HepG2 (cell line): Measurements from ENCODE around the gene EIF2S2. TPM values are rescaled to one million over a fixed set of nuclear protein-coding genes. Genes with fewer than 3 reads are reported as not detected.
A peak's percentile ranks its signal among the peaks of the same experiment; 100 is the strongest.

Source experiments
- ATAD3A ChIP-seq: sonication (generic); formaldehyde crosslinking; IDR thresholded peaks from 2 replicates; pipeline ENCODE4 v1.4.0; 2020; ENCODE audit warnings: missing genetic modification reagents
- ATF2 ChIP-seq: sonication (generic); formaldehyde crosslinking; IDR thresholded peaks from 2 replicates; pipeline ENCODE4 v1.4.0; 2020; ENCODE audit warnings: missing genetic modification reagents
- CAMTA2 ChIP-seq: sonication (generic); formaldehyde crosslinking; IDR thresholded peaks from 2 replicates; pipeline ENCODE4 v1.4.0; 2020; ENCODE audit warnings: mild to moderate bottlenecking, missing genetic modification reagents, borderline replicate concordance
- HDAC2 ChIP-seq: sonication (generic); formaldehyde crosslinking; IDR thresholded peaks from 2 replicates; pipeline ENCODE4 v1.4.0; 2020; ENCODE audit warnings: missing genetic modification reagents
- ISX ChIP-seq: sonication (generic); formaldehyde crosslinking; conservative IDR thresholded peaks from 2 replicates; pipeline ENCODE4 v1.5.0; 2020; ENCODE audit warnings: missing genetic modification reagents
- KAT8 ChIP-seq: IDR thresholded peaks from 2 replicates; pipeline ENCODE4 v1.6.1; 2016; ENCODE audit warnings: missing genetic modification reagents, missing compliant biosample characterization
- MED1 ChIP-seq: sonication (generic); formaldehyde crosslinking; IDR thresholded peaks from 2 replicates; pipeline ENCODE4 v1.4.0; 2020; ENCODE audit warnings: missing genetic modification reagents
- MEF2D ChIP-seq: sonication (generic); formaldehyde crosslinking; IDR thresholded peaks from 2 replicates; pipeline ENCODE4 v1.5.1; 2020; ENCODE audit warnings: mild to moderate bottlenecking, missing genetic modification reagents
- NCOR1 ChIP-seq: fragments of 200-600 bp; sonication (generic); IDR thresholded peaks from 2 replicates; pipeline ENCODE4 v1.7.0; 2017; ENCODE audit warnings: antibody characterized with exemption, low read length, borderline replicate concordance
- NR1H2 ChIP-seq: sonication (generic); formaldehyde crosslinking; IDR thresholded peaks from 2 replicates; pipeline ENCODE4 v1.8.1; 2022; ENCODE audit warnings: low read depth, missing genetic modification reagents, borderline replicate concordance
- NRL ChIP-seq: sonication (generic); formaldehyde crosslinking; IDR thresholded peaks from 2 replicates; pipeline ENCODE4 v1.5.0; 2020; ENCODE audit warnings: missing genetic modification reagents, mild to moderate bottlenecking, moderate library complexity, borderline replicate concordance
- PCBP1 ChIP-seq: fragments of 200-400 bp; formaldehyde crosslinking; IDR thresholded peaks from 2 replicates; pipeline ENCODE4 v1.6.1; 2017; ENCODE audit warnings: mild to moderate bottlenecking, low read depth, low read length, borderline replicate concordance
- POLR2G ChIP-seq: fragments of 200-400 bp; formaldehyde crosslinking; IDR thresholded peaks from 2 replicates; pipeline ENCODE4 v1.6.1; 2018; ENCODE audit warnings: mild to moderate bottlenecking, low read depth, low read length, moderate library complexity
- SMAD1 ChIP-seq: sonication (generic); formaldehyde crosslinking; IDR thresholded peaks from 2 replicates; pipeline ENCODE4 v1.4.0; 2020; ENCODE audit warnings: missing genetic modification reagents, low read depth, mild to moderate bottlenecking, borderline replicate concordance
- SMAD3 ChIP-seq: sonication (generic); formaldehyde crosslinking; IDR thresholded peaks from 2 replicates; pipeline ENCODE4 v1.4.0; 2020; ENCODE audit warnings: missing genetic modification reagents
- ZFP90 ChIP-seq: sonication (generic); formaldehyde crosslinking; IDR thresholded peaks from 2 replicates; pipeline ENCODE4 v1.8.0; 2022; ENCODE audit warnings: missing genetic modification reagents, mild to moderate bottlenecking, inconsistent platforms, borderline replicate concordance
- ZFY ChIP-seq: sonication (generic); formaldehyde crosslinking; IDR thresholded peaks from 2 replicates; pipeline ENCODE4 v1.4.0; 2020; ENCODE audit warnings: missing genetic modification reagents
- ZNF3 ChIP-seq: IDR thresholded peaks from 2 replicates; pipeline ENCODE4 v1.7.0; 2017; ENCODE audit warnings: inconsistent platforms
- ZNF430 ChIP-seq: sonication (generic); formaldehyde crosslinking; IDR thresholded peaks from 2 replicates; pipeline ENCODE4 v1.9.0; 2021; ENCODE audit warnings: mild to moderate bottlenecking, missing genetic modification reagents
- ZNF562 ChIP-seq: sonication (generic); formaldehyde crosslinking; IDR thresholded peaks from 2 replicates; pipeline ENCODE4 v1.8.0; 2022; ENCODE audit warnings: missing genetic modification reagents, borderline replicate concordance
- ZNF660 ChIP-seq: sonication (generic); formaldehyde crosslinking; IDR thresholded peaks from 2 replicates; pipeline ENCODE4 v1.5.1; 2020; ENCODE audit warnings: mild to moderate bottlenecking, low read depth, missing genetic modification reagents, borderline replicate concordance
- polyA plus RNA-seq, 8 experiments: library from polyadenylated mRNA; depleted of rRNA in 3 of 8; stranded (reverse) in 7 of 8; unstranded in 1 of 8; fragments of >200 nt; fragmentation: Illumina TruSeq in 4 of 8; extraction: Trizol in 4 of 8; gene quantifications; 2 replicates each; pipeline versions ENCODE4 v1.2.1 to v1.2.3, GENCODE V29; 2011 to 2016; ENCODE audit warnings: low read depth in 4 of 8, missing spikeins in 1 of 8, mixed read lengths in 1 of 8; ENCODE audit not compliant: insufficient read depth in 1 of 8
- total RNA-seq, 5 experiments: library from RNA; depleted of rRNA; stranded (reverse); fragments of >200 nt; fragmentation: Illumina TruSeq; extraction: Trizol; gene quantifications; 2 replicates each; pipeline ENCODE4 v1.2.3, GENCODE V29; 2016; ENCODE audit warnings: low read depth in 1 of 5
- TF ChIP-seq, protein P1 (sequence below): sonication (generic); formaldehyde crosslinking; conservative IDR thresholded peaks from 2 replicates; pipeline ENCODE4 v1.4.0; 2020; ENCODE audit warnings: mild to moderate bottlenecking, missing genetic modification reagents, moderate library complexity
- TF ChIP-seq, protein P2 (sequence below): sonication (generic); formaldehyde crosslinking; IDR thresholded peaks from 2 replicates; pipeline ENCODE4 v1.8.1; 2023; ENCODE audit warnings: missing genetic modification reagents, inconsistent platforms, borderline replicate concordance
- TF ChIP-seq, protein P3 (sequence below): sonication (generic); formaldehyde crosslinking; conservative IDR thresholded peaks from 2 replicates; pipeline ENCODE4 v1.4.0; 2020; ENCODE audit warnings: missing genetic modification reagents

The EIF2S2 gene
- total and polyA plus RNA-seq, 2 of the 13 experiments (the other 11 are each of a cell fraction or from before 2014, with no cell fraction given) = 126 to 213 TPM

- TF ChIP-seq ZFY (CRISPR knock-in tag) (no peak), HDAC2 (CRISPR knock-in tag) (no peak), MED1 (CRISPR knock-in tag) (no peak), ZNF3 (CRISPR knock-in tag) (no peak), NRL (CRISPR knock-in tag) (no peak), ZNF562 (no peak), SMAD1 (no peak; the same call in 1 of the 2 replicates), ZNF660 (CRISPR knock-in tag) (no peak), NR1H2 (CRISPR knock-in tag) (no peak), POLR2G (no peak), ATAD3A (no peak), ZFP90 (CRISPR knock-in tag) (no peak), KAT8 (CRISPR knock-in tag) (no peak), PCBP1 (no peak), SMAD3 (CRISPR knock-in tag) (peak; percentile 64; the same call in 1 of the 2 replicates), ZNF430 (no peak), ISX (CRISPR knock-in tag) (no peak), ATF2 (no peak), NCOR1 (no peak), CAMTA2 (CRISPR knock-in tag) (no peak), MEF2D (CRISPR knock-in tag) (peak; percentile 66; the same call in 1 of the 2 replicates)
- TF ChIP-seq, protein P1, sequence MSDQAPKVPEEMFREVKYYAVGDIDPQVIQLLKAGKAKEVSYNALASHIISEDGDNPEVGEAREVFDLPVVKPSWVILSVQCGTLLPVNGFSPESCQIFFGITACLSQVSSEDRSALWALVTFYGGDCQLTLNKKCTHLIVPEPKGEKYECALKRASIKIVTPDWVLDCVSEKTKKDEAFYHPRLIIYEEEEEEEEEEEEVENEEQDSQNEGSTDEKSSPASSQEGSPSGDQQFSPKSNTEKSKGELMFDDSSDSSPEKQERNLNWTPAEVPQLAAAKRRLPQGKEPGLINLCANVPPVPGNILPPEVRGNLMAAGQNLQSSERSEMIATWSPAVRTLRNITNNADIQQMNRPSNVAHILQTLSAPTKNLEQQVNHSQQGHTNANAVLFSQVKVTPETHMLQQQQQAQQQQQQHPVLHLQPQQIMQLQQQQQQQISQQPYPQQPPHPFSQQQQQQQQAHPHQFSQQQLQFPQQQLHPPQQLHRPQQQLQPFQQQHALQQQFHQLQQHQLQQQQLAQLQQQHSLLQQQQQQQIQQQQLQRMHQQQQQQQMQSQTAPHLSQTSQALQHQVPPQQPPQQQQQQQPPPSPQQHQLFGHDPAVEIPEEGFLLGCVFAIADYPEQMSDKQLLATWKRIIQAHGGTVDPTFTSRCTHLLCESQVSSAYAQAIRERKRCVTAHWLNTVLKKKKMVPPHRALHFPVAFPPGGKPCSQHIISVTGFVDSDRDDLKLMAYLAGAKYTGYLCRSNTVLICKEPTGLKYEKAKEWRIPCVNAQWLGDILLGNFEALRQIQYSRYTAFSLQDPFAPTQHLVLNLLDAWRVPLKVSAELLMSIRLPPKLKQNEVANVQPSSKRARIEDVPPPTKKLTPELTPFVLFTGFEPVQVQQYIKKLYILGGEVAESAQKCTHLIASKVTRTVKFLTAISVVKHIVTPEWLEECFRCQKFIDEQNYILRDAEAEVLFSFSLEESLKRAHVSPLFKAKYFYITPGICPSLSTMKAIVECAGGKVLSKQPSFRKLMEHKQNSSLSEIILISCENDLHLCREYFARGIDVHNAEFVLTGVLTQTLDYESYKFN (CRISPR knock-in tag) = no peak
- TF ChIP-seq, protein P2, sequence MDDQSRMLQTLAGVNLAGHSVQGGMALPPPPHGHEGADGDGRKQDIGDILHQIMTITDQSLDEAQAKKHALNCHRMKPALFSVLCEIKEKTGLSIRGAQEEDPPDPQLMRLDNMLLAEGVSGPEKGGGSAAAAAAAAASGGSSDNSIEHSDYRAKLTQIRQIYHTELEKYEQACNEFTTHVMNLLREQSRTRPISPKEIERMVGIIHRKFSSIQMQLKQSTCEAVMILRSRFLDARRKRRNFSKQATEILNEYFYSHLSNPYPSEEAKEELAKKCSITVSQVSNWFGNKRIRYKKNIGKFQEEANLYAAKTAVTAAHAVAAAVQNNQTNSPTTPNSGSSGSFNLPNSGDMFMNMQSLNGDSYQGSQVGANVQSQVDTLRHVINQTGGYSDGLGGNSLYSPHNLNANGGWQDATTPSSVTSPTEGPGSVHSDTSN (CRISPR knock-in tag) = no peak
- TF ChIP-seq, protein P3, sequence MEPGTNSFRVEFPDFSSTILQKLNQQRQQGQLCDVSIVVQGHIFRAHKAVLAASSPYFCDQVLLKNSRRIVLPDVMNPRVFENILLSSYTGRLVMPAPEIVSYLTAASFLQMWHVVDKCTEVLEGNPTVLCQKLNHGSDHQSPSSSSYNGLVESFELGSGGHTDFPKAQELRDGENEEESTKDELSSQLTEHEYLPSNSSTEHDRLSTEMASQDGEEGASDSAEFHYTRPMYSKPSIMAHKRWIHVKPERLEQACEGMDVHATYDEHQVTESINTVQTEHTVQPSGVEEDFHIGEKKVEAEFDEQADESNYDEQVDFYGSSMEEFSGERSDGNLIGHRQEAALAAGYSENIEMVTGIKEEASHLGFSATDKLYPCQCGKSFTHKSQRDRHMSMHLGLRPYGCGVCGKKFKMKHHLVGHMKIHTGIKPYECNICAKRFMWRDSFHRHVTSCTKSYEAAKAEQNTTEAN = no peak
These were observed 17.6 kb upstream of the EIF2S2 start (continued) for GRCh38 chr20:34129518-34130162.
